ENCODE measurements around the gene COPS6.

GRCh38 chr7:100066953-100067352 is 21.8 kb upstream of the COPS6 start:
- TF ChIP-seq, protein P1, sequence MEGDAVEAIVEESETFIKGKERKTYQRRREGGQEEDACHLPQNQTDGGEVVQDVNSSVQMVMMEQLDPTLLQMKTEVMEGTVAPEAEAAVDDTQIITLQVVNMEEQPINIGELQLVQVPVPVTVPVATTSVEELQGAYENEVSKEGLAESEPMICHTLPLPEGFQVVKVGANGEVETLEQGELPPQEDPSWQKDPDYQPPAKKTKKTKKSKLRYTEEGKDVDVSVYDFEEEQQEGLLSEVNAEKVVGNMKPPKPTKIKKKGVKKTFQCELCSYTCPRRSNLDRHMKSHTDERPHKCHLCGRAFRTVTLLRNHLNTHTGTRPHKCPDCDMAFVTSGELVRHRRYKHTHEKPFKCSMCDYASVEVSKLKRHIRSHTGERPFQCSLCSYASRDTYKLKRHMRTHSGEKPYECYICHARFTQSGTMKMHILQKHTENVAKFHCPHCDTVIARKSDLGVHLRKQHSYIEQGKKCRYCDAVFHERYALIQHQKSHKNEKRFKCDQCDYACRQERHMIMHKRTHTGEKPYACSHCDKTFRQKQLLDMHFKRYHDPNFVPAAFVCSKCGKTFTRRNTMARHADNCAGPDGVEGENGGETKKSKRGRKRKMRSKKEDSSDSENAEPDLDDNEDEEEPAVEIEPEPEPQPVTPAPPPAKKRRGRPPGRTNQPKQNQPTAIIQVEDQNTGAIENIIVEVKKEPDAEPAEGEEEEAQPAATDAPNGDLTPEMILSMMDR (optimal IDR thresholded peaks at IDR 0.05 in 1 of 3, IDR thresholded peaks at IDR 0.05 in 1 of 3, conservative IDR thresholded peaks at IDR 0.05 in 1 of 3; ENCODE audit: extremely low read depth in 1 of 3, insufficient read depth in 2 of 3, low read length in 3 of 3): no peak
- TF ChIP-seq EZH2 (IDR thresholded peaks at IDR 0.05; ENCODE audit: low read length): no peak

All from keratinocyte (primary cell).